ENCODE measurements around the gene ECPAS.
A peak's percentile ranks its signal among the peaks of the same experiment; 100 is the strongest.
"Not testable (repeated sequence)": the region's sequence is repeated elsewhere in the genome, so short reads cannot be mapped to it uniquely, and the experiment has no call there.

Gene ECPAS

DNA sequence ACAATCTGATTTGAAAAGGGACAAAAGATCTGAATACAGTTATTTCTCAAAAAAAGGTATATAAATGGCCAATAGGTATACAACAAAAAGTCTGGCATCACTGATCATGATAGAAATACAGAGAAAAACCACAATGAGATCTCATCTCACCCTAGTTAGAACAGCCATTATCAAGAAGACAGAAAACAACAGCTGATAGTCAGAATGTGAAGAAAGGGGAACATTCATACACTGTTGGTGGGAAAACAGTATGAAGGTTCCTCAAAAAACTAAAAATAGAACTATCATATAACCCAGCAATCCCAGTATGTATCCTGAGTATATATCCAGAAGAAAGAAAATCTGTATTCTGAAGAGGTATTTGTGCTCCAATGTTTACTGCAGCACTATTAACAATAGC lies 78.5 kb downstream of the ECPAS start:
- Mint-ChIP-seq H3K27ac (no peak overlapping the region), H3K4me1 (no peaks in the 10 kb centered on the region), H3K4me3 (no peak overlapping the region), H3K9me3 (peaks cover 11% of the 10 kb centered on the region), H3K36me3 (peaks cover 100% of the 10 kb centered on the region)
- no peak for DNase-seq (ENCODE audit: low spot score in 2 of 2)
- no peak for ATAC-seq

DNA sequence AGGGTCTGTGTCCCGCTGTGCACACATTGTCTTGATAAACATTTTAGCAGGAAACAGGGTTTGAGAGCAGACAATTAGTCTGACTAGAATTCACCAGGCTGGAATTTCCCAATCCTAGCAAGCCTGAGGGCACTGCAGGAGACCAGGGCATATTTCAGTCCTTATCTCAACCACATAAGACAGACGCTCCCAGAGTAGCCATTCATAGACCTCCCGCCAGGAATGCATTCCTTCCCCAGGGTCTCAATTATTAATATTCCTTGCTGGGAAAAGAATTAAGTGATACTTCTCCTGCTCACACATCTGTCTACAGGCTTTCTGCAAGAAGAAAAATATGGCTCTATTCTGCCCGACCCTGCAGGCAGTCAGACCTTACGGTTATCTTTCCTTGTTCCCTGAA lies 82.7 kb downstream of the ECPAS start:
- H3K36me3 Mint-ChIP-seq: peaks cover 67% of the 10 kb centered on the region
- not testable (repeated sequence) for DNase-seq (ENCODE audit: low spot score in 2 of 2); H3K4me1 Mint-ChIP-seq; H3K4me3 Mint-ChIP-seq; H3K27ac Mint-ChIP-seq; ATAC-seq
- H3K9me3 Mint-ChIP-seq: peaks cover 16% of the 10 kb centered on the region

DNA sequence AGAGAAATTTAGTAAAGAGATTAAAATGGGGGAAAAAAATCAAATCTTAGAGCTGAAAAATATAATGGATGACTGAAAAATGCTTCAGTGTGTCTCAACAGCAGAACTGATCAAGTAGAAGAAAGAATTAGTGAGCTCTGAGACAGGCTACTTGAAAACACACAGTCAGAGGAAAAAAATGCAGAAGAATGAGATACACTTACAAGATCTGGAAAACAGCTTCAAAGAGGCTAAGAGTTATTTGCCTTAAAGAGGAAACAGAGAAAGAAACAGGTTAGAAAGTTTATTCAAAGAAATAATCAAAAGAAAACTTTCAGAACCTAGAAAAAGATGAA lies 83.7 kb downstream of the ECPAS start:
- Mint-ChIP-seq H3K27ac (no peak overlapping the region), H3K4me1 (no peaks in the 10 kb centered on the region), H3K36me3 (peaks cover 58% of the 10 kb centered on the region), H3K9me3 (peaks cover 13% of the 10 kb centered on the region), H3K4me3 (no peak overlapping the region)
- DNase-seq (ENCODE audit: low spot score in 2 of 2) (no peak), ATAC-seq (no peak)

DNA sequence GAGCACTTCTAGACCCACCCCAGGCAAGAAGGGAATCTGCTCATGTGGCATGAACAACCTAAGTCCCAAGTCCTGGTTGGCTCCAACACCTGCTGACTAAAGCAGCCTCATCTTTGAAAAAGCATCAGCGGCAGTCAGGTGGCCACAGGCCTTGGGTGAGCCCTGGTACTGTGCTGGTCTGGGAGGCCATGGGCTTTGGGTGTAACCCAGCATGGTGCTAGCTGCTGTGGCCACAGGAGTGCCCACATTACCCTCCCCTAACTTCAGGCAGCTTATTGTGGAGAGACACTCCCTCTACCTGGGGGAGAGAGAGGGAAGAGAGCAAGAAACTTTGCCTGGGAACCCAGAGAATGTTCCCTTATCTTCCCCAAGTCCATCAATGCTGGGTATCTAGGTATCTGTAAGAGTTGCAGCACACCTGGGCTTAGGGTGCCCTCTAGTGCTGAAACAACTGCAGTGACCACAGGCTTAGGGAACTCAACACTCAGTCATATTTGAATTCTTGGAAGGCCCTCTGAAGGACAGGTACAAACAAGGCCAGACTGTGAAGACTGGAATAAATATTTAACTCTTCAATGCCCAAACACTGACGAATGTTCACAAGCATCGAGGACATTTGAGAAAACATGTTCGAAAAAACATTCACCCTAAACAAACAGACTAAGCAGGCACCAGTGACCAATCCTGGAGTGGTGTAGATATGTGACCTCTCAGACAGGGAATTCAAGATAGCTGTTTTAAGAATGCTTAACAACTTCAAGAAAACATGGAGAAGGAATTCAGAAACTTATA lies 84.2 kb downstream of the ECPAS start:
- no peak for DNase-seq (ENCODE audit: low spot score in 2 of 2)
- ATAC-seq: peak; percentile 43
- H3K4me3 Mint-ChIP-seq: no peak overlapping the region

DNA sequence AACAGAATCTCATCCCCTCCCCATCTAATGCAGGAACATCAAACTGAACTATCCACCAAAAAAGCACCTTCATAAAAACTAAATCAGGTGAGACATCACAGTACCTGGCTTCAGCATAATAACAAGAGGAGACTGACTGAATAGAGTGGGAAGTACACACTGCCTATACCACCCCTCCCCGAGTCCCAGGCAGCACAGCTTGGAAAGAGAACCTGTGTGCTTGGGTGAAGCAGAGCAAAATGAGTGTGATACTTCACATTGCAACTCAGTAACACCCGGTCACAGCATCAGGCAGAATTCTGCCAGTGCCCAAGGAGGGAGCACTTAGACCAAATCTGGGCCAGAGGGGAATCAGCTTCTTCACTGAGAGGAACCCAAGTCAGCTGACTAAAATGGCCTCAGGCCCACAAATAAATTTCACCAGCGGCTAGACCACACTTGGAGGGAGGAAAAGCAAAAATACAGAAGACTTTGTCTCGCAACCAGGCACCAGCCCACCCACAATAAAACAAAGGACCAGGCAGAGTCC lies 84.9 kb downstream of the ECPAS start:
- ATAC-seq (no peak), DNase-seq (ENCODE audit: low spot score in 2 of 2) (no peak)
- Mint-ChIP-seq H3K4me3 (no peak overlapping the region), H3K27ac (no peak overlapping the region), H3K4me1 (peaks cover 7% of the 10 kb centered on the region), H3K9me3 (peaks cover 10% of the 10 kb centered on the region), H3K36me3 (peaks cover 45% of the 10 kb centered on the region)

More for the DNA sequence above, 84.2 kb downstream of the ECPAS start:
- H3K4me1 Mint-ChIP-seq: peaks cover 2% of the 10 kb centered on the region
- H3K27ac Mint-ChIP-seq: no peak overlapping the region
- peaks cover 52% of the 10 kb centered on the region for H3K36me3 Mint-ChIP-seq
- H3K9me3 Mint-ChIP-seq: peaks cover 13% of the 10 kb centered on the region

DNA sequence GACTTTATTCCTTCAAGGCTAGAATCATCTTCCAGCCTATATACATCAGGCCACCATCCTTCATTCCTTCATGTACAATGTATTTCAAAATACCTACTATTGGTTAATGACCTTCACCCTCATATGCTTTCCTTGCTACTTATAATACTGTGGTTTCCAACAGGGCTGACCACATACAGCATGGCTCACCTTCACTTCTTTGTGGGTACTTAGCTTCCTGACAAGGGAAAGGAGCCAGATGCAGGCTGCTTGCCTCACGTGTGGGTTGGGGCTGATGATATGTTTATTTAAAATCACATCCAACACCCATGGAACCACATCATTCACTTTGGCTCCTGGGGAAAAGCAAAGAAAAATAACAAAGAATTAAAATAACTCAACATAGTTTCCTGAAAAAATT lies 90.2 kb downstream of the ECPAS start:
- Mint-ChIP-seq H3K4me1 (peaks cover 7% of the 10 kb centered on the region), H3K36me3 (no peaks in the 10 kb centered on the region), H3K9me3 (no peaks in the 10 kb centered on the region), H3K4me3 (no peak overlapping the region), H3K27ac (no peak overlapping the region)
- ATAC-seq (no peak), DNase-seq (ENCODE audit: low spot score in 2 of 2) (no peak)

DNA sequence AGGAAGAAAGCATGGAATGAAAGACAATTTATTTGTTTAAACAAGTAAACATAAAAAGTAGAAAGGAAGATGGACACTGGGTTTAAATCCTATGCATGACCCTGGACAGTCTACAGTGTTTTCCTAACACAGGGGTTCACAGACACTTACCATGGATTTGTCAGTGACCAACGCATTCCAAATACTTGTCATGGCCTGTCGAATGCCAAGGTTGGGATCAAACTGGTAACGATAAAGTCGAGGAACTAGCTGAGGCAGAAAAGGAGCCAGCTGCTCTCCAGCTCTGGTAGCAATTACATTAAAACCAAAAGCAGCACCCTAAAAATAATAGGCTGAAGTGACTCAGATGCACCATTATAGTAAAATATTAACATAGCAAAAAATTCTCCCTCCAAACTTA lies 94.8 kb downstream of the ECPAS start:
- DNase-seq (ENCODE audit: low spot score in 2 of 2) (no peak), ATAC-seq (no peak)
- no peaks in the 10 kb centered on the region for H3K4me1 Mint-ChIP-seq
- no peaks in the 10 kb centered on the region for H3K36me3 Mint-ChIP-seq
- no peak overlapping the region for H3K27ac Mint-ChIP-seq
- H3K4me3 Mint-ChIP-seq: no peak overlapping the region
- no peaks in the 10 kb centered on the region for H3K9me3 Mint-ChIP-seq

DNA sequence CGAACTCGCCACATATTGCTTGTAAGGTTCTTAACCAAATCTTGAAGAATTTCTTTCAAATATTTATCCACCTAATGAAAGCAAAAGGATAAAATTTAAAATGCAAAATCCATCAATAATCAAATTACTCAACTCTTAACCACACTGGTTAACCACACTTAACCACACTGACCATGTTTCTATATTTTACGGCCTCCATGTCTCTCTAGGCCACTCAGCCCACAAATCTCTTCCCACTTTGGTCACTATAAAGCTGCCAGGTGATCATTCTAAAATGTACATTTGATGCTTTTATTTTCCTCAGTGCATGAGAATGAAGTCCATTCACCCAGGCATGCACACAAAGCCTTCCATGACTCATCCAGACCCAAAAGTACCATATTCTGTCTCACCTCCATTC lies 97.8 kb downstream of the ECPAS start:
- no peak for DNase-seq (ENCODE audit: low spot score in 2 of 2)
- H3K27ac Mint-ChIP-seq: no peak overlapping the region
- H3K36me3 Mint-ChIP-seq: no peaks in the 10 kb centered on the region
- H3K4me3 Mint-ChIP-seq: no peak overlapping the region
- ATAC-seq: peak; percentile 51
- H3K4me1 Mint-ChIP-seq: no peaks in the 10 kb centered on the region
- no peaks in the 10 kb centered on the region for H3K9me3 Mint-ChIP-seq

DNA sequence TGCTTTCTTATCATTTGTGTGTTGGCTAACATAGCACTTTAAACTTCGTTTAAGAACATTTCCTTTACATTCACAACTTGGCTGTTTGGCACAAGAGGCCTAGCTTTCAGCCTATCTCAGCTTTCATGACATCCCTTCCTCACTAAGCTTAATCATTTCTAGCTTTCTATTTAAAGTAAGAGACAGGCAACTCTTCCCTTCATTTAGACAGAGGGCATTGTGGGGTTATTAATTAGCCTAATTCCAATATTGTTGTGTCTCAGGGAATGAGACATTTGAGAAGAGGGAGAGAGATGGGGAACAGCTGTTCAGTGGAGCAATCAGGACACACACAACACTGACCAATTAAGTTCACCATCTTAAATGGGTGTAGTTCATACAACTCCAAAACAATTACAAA lies 103.2 kb downstream of the ECPAS start:
- DNase-seq (ENCODE audit: low spot score in 2 of 2) (no peak), ATAC-seq (no peak)
- H3K4me1 Mint-ChIP-seq: no peaks in the 10 kb centered on the region
- H3K36me3 Mint-ChIP-seq: peaks cover 33% of the 10 kb centered on the region
- H3K9me3 Mint-ChIP-seq: no peaks in the 10 kb centered on the region
- H3K27ac Mint-ChIP-seq: no peak overlapping the region
- no peak overlapping the region for H3K4me3 Mint-ChIP-seq

DNA sequence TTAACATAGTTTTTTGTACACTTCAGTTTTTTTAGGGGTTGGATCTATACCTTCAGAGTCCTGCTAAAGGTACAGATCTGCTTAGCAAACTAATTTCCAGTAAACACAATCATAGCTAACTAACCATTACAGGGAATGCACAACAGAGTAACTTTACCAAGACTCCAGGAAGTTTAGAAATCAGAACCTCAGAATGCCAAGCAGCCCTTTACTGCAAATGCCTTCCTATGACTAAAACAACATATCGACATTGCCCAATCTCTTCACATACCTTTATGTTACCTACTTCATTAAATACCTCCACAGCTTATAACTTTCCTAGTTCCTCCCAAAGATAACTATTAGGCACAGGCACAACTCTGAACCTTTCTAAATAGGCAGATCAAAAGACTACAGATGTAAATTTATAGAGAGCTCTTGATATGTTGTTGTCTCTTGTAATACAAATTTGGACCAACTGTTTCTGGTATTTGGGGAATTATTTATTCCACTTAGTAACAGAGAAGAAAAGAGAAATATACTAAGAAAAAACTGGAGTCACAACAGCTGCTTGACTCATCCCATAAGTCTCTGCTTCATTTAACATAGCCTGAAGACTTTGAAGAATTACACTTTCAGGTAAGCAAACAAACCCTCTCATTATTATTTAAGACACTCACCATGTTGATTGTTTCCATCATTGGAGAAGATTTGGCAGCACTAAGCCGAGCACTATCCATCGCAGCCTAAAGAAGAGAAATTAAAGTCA lies 108.2 kb downstream of the ECPAS start:
- Mint-ChIP-seq H3K36me3 (peaks cover 83% of the 10 kb centered on the region), H3K27ac (peak overlapping the region; percentile 13), H3K4me1 (no peaks in the 10 kb centered on the region), H3K4me3 (no peak overlapping the region), H3K9me3 (no peaks in the 10 kb centered on the region)
- ATAC-seq (no peak), DNase-seq (ENCODE audit: low spot score in 2 of 2) (no peak)

DNA sequence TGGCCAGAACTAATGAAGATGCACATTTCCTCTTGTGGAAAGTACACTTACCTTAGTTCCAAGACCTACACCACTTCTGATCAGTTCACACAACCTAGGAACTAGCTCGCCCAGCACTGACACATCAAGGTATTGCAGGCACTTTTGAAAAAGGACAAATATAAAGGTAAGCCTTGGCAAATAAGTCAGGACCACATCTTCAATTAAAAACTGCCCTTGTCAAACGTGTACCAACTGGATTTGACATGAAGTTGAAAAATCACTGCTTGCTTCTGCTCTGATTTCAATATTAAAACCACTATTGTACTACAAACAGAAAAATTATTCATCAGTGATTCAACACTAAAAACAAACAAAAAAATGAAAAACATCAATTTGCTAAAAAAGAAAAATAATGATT lies 109.1 kb downstream of the ECPAS start:
- Mint-ChIP-seq H3K27ac (no peak overlapping the region), H3K4me1 (no peaks in the 10 kb centered on the region), H3K9me3 (no peaks in the 10 kb centered on the region), H3K4me3 (no peak overlapping the region), H3K36me3 (peaks cover 92% of the 10 kb centered on the region)
- ATAC-seq (no peak), DNase-seq (ENCODE audit: low spot score in 2 of 2) (no peak)

DNA sequence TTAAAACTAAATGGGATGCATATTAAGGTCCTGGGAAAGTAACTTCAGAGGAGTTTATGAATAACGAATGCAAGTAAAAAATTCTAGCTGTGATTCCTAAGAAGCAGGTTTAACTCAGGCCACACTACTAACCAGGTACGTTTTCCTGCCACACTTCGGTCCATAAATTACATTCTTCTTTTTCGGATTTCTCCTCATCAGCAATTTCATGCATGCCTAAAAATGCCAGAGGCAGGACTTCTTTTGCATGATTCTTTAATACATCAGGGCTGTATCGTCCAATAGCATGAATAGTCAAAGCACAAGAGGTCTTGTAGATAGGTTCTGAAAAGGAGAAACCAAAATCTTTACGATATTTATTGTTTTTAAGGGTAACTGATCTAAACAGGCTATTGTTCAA lies 111.9 kb downstream of the ECPAS start:
- DNase-seq (ENCODE audit: low spot score in 2 of 2): no peak
- H3K27ac Mint-ChIP-seq: no peak overlapping the region
- no peaks in the 10 kb centered on the region for H3K4me1 Mint-ChIP-seq
- ATAC-seq: no peak
- no peak overlapping the region for H3K4me3 Mint-ChIP-seq
- no peaks in the 10 kb centered on the region for H3K9me3 Mint-ChIP-seq
- H3K36me3 Mint-ChIP-seq: peaks cover 100% of the 10 kb centered on the region

DNA sequence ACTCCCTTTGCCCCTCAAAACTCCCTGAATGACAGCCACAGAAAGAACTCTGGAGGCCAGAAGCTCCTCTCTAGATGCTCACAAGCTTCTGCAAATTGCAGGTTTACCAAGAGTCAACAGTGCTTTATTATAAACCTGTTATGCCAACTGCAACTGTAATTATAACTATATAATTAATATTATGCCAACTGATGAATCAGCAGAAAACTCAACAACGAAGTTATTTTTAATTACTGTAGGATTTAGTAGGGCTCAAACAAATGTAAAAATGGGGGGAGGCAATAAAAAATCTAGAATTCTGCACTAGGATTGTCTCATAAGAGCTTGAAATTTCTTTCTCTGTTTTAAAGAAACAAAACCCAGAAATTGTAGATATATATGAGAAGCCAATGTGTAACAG lies 117.2 kb downstream of the ECPAS start:
- ATAC-seq: no peak
- Mint-ChIP-seq H3K9me3 (no peaks in the 10 kb centered on the region), H3K4me3 (no peak overlapping the region), H3K27ac (peak overlapping the region; percentile 70), H3K36me3 (peaks cover 100% of the 10 kb centered on the region), H3K4me1 (no peaks in the 10 kb centered on the region)
- DNase-seq (ENCODE audit: low spot score in 2 of 2): no peak

DNA sequence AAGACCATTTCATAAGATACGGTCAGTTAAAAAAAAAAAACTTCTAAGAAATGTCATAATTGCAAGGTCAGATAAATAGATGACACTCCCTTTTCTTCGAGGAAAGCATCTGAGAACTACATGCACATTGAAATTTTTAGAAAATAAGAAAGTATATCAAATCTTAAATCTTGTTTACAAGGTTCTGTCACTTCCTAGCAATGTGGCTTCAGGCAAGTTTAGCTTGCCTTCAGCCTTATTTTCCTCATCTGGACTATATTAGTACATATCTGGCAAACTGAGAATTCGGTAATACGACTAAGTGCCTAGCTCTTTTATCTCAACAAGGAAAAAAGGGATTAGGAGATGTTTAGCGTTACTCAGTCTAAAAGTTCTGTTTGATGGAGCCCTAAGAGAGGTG lies 121.7 kb downstream of the ECPAS start:
- no peaks in the 10 kb centered on the region for H3K4me1 Mint-ChIP-seq
- no peak overlapping the region for H3K4me3 Mint-ChIP-seq
- ATAC-seq (no peak), DNase-seq (ENCODE audit: low spot score in 2 of 2) (no peak)
- no peak overlapping the region for H3K27ac Mint-ChIP-seq
- H3K9me3 Mint-ChIP-seq: no peaks in the 10 kb centered on the region
- H3K36me3 Mint-ChIP-seq: peaks cover 81% of the 10 kb centered on the region

DNA sequence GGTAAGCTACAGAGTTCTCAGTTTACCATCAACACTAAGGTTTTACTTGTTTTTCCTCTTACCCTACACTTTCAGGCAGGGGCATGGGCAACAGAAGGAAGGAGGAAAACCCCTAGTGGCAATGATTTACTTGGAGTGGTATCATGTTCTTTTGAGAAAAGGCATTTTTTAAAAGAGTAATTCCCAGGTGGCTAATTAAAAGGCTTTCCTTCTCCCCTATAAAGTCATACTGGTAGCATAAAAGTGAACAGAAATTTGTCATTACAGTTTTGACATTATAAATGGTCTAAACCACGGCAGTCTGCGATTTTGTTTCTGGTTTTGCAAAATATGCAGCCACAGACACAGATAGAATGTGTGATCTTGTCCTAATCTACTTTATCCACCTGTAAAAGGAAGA lies 123.3 kb downstream of the ECPAS start:
- Mint-ChIP-seq H3K27ac (no peak overlapping the region), H3K4me3 (no peak overlapping the region), H3K36me3 (peaks cover 64% of the 10 kb centered on the region), H3K4me1 (peaks cover 6% of the 10 kb centered on the region), H3K9me3 (no peaks in the 10 kb centered on the region)
- ATAC-seq: no peak
- no peak for DNase-seq (ENCODE audit: low spot score in 2 of 2)
